Esophagus squamous epithelium (tissue), 4 donors: ENCODE results near the gene HIF1A.

Experiments
- POLR2A ChIP-seq, 4 donors: fragments of 450-650 bp; IDR thresholded peaks; one replicate each; pipeline ENCODE4 v1.6.1; 2017; ENCODE audit warnings: antibody characterized with exemption in 4 of 4, mild to moderate bottlenecking in 4 of 4, moderate library complexity in 3 of 4
- TF ChIP-seq, protein P1 (sequence below), 6 experiments: fragments of 450-650 bp in 4 of 6; fragments of 200-600 bp in 2 of 6; sonication (generic) in 2 of 6; IDR thresholded peaks; one replicate each; pipeline ENCODE4 v1.5.1; 2016 to 2019; ENCODE audit warnings: antibody characterized with exemption in 6 of 6, mild to moderate bottlenecking in 4 of 6, moderate library complexity in 4 of 6

DNA sequence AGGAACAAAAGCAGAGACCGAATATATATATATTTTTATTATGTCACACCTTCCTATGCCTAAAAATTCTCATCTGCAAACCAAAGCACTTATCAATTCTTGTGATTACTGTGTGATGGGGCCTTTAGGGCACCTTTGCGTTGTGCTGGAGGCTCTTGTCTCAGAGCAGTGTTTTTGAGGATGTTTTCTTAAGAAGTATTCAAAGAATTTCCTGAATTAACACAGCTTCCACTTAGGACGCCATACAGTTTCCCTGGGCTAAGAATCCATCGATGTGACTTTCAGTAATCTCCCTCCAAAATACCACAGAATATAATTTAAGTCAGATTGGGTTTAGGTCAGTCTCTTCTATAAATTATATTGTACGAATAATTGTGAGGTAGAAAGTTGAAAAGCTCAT lies 22.0 kb upstream of the HIF1A start:
- TF ChIP-seq, protein P1, sequence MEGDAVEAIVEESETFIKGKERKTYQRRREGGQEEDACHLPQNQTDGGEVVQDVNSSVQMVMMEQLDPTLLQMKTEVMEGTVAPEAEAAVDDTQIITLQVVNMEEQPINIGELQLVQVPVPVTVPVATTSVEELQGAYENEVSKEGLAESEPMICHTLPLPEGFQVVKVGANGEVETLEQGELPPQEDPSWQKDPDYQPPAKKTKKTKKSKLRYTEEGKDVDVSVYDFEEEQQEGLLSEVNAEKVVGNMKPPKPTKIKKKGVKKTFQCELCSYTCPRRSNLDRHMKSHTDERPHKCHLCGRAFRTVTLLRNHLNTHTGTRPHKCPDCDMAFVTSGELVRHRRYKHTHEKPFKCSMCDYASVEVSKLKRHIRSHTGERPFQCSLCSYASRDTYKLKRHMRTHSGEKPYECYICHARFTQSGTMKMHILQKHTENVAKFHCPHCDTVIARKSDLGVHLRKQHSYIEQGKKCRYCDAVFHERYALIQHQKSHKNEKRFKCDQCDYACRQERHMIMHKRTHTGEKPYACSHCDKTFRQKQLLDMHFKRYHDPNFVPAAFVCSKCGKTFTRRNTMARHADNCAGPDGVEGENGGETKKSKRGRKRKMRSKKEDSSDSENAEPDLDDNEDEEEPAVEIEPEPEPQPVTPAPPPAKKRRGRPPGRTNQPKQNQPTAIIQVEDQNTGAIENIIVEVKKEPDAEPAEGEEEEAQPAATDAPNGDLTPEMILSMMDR (IDR thresholded peaks at IDR 0.05), result no peak
- no peak for TF ChIP-seq POLR2A (IDR thresholded peaks at IDR 0.05)
